Measurements from ENCODE around the gene DMD.

The DMD gene

GRCh38 chrX:31201503-31201902 is 2009.8 kb downstream of the DMD start:
- no peak for DNase-seq

GRCh38 chrX:31200430-31200829 is 2010.9 kb downstream of the DMD start:
- no peak for DNase-seq

DNA sequence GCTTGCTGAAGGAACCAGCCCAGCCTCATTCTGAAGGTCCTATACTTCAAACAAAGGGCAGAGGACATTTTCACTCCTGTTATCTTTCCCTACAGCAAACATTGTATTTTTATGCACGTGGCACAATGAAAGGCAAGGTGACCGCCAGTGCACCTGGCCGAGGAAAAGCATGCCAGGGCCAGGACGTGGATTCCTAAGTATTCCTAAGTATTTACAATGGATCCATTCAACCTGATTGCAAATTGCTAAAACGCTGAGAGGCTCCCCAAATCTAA is 2011.6 kb downstream of the DMD start:
- no peak for DNase-seq

DNA sequence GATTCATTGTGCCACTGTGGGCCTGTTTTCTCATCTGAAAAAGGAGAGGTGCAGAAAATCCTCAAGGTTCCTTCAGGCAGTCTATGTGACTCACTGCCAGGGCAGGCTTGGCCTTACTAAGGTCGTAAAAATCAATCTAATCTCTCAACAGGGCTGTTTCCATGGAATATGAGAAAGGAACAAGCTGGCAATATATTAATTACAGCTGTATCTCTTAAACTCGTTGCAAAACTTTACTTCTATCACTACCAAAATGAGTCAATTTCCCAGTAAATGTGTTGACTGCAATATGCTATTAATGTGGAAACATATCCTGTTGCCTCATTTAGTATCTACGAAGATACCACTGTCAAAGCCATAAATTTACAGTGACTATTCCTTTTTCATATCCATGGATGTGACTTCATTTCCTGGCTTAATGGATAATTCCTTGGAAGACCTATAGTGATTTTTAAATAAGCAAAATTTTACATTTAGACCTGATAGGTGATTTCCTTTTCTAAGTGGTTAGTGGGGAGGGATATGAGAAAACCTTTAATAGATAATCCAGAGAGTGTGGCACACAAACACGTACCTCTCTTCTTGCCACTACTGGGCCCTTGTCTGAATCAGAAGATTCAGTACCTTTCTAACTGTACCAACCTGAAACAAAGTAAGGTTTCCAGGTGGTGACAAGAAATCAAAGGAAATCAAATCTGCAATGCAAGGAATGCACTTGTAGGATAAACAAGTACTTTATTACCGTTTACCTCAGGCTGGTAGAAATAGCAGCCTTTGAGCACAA is 2012.1 kb downstream of the DMD start:
- no peak for DNase-seq

GRCh38 chrX:31190221-31190975 is 2021.0 kb downstream of the DMD start:
- no peak for DNase-seq

- no peak for DNase-seq
These were observed 2024.5 kb downstream of the DMD start for GRCh38 chrX:31186693-31187338.

GRCh38 chrX:31185884-31186283 is 2025.5 kb downstream of the DMD start:
- no peak for DNase-seq

- DNase-seq = no peak
These were observed 2029.9 kb downstream of the DMD start for GRCh38 chrX:31181377-31182000.

- DNase-seq = no peak
These were observed 2032.1 kb downstream of the DMD start for GRCh38 chrX:31179203-31179602.

DNA sequence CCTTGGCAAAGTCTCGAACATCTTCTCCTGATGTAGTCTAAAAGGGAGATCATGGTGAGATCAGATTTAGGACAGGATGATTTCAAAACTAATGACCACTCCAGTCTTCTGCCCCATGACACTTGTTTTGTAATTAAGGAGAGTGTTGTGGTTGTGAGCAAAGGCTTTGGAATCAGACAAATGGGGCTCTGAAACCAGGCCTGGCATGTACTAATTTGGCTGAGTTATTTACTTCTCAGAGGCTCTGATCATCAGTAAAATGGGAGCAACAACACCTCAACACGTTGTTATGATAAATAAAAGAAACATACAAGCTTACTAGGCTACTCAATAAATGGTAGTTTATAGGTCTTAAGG is 2032.6 kb downstream of the DMD start:
- no peak for DNase-seq

GRCh38 chrX:31178064-31178768 is 2033.1 kb downstream of the DMD start:
- DNase-seq = no peak

DNA sequence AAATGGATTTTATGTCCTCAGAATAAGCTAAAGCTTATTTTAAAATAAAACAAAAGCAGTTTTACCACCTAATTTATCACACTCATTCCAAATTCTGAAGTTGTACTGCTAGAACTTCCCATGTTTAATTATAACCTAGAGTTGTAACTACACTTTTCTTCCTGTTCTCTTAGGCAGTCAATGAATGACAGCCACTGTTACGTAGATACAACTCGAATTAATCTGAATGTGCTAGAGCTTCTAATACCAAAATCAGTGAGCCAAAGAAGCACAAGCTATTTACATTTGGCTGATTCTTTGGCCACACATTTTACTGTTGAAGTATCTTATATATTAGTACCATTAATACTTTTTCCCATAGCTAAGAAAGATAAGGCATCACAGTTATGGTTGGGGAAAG is 2040.6 kb downstream of the DMD start:
- DNase-seq = no peak

GRCh38 chrX:31168551-31168950 is 2042.8 kb downstream of the DMD start:
- no peak for DNase-seq

DNA sequence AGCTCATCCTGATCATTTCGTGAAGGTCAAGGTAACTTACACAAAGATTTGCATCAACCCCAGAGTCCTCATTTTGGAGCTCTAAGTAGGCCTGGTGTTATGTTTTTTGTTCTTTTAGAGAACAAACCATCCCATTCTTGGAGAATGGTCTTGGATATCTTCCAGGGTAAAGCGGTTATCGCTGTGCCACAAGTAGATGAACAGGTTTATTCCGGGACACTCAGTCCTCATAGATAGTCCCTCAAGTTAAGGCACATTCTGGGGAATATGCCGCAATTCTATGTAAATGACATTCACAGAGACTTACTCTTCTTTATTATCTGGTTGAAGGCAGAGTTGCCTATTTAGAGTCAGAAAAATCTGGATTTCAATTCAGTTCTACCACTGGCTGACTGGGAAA is 2044.5 kb downstream of the DMD start:
- no peak for DNase-seq

DNA sequence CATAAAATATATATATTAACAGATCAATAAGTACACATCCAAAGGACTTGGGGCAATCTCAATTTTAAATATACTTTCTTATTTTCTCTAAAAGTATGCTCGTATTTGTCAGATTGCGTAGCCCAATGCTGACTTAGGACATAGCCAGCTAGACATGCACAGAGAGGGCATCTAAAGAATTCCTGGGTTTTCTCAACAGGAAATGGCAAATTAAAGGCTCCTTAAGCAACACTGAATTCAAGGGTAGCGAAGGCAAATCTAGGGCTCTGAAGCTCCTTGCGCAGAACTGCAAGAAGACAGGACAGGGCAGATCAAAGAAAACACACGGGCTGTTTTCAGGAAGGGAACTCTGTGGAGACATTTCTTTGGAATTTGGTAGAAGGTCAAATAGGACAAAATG is 2044.9 kb downstream of the DMD start:
- no peak for DNase-seq

GRCh38 chrX:31165241-31166035 is 2045.9 kb downstream of the DMD start:
- no peak for DNase-seq

DNA sequence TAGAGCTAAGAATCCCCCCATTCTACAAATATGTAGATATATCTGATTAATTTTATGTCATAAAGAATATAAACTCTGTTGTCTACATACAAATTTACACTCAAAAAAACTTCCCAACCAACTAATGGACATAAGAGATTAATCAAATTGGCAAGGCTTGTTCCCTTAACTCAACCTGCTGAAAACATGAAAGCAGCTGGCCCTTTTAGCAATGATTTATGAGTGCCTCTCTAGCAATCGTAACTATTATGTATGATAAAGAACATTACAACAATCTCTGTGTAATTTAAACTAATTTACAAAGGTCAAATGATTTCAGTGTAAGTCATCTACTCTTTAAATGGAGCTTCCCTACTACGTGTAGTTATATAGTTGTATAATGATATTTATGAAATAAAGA is 2056.4 kb downstream of the DMD start:
- no peak for DNase-seq

DNA sequence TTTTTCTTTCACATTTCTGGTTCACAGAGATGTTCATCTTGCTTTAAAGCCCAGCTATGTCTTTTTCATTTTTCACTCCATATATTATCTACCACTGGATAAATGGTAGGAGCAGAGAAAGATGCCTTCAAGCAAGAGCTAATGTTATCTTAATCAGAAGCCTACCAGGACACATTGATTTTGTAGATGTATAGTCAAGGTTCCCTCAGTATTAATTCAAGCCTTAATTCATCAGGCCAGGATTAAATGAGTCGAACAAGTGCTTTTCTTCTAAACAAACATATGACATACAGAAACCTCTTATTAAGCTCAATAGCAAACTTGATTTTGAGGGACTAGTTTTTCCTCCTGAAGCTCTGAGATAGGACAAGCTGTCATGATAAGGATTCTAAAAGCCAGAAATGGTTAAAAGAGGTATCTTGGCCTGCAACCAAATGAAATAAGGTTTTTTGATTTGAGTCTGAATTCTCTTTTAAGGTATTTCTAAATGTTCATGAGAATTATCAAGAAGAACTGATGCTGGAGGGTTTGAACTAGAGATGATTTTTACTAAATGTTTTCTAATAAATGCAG is 2057.8 kb downstream of the DMD start:
- DNase-seq = no peak

GRCh38 chrX:31147175-31147574 is 2064.2 kb downstream of the DMD start:
- DNase-seq = no peak

DNA sequence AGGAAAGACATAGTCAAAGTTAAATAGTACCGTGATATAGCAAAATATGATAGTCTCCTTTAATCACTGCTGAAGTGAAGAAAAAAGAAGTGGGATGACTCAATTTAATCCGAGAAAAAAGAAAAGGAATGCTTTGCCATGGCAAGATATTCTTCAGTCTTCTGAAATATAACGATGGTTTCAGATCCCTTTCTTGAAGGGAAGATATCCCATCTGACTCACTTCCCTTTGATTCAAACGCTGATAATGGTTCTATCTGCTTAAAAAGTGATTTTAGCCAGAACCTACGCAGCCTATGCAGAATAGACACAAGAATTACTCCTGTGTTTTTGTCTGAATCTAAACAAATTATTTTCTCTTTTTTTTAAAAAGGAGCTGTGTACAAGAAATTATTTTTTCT is 2071.4 kb downstream of the DMD start:
- DNase-seq = no peak

GRCh38 chrX:31138124-31138523 is 2073.2 kb downstream of the DMD start:
- no peak for DNase-seq

DNA sequence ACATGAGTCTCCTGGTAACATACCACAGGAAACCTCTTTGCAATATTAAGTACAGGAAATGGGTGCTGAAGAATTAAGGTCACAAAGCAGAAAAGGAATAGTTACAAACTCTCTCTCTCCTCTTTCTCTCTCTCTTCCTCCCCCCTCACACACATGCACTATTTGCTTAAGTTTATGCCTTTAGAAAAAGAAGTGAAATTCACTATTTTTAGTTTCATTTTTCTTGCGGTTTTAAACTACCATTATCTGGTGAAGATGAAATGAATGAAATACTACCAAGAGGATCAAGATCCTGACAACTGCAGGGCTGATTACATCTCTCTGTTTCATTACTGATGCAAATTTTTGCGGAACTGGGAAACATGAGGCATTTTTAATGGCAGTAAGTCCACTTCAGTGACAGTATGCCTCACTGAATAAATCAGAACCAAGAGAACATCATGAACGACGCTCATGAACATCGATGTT is 2075.2 kb downstream of the DMD start:
- DNase-seq = no peak

All from CD4-positive, alpha-beta T cell treated with Interleukin-17A for 4 hours (primary cell).